HEK293 (cell line): ENCODE data around the gene FIBCD1.

Experiments used
- CTCF ChIA-PET: fragments of 350-600 bp; formaldehyde crosslinking; extraction: SDS; loops from one replicate; lab custom pipeline; 2021; ENCODE audit warnings: antibody characterized with exemption; lab: Yijun Ruan, JAX
- POLR2A ChIA-PET: fragments of 300-600 bp; formaldehyde crosslinking; extraction: SDS; loops from one replicate; lab custom pipeline; 2020; ENCODE audit warnings: antibody characterized with exemption, inconsistent platforms; lab: Yijun Ruan, JAX
- H3K27ac ChIP-seq: fragments of 200-500 bp; sonication (Bioruptor generic); 2 replicates; pipeline ENCODE4 v1.5.1; 2014; ENCODE audit warnings: low read depth, low read length, control low read depth, inconsistent platforms; ENCODE audit errors: extremely low read depth
- H3K36me3 ChIP-seq, 2 experiments: fragments of 200-500 bp in 1 of 2; sonication (Bioruptor generic) in 1 of 2; 1 replicate in 1 of 2; 2 replicates in 1 of 2; pipeline ENCODE4 v1.5.1; 2014 to 2017; ENCODE audit warnings: inconsistent platforms in 2 of 2, low read length in 2 of 2; ENCODE audit not compliant: control insufficient read depth in 2 of 2, insufficient read depth in 1 of 2
- H3K4me1 ChIP-seq: fragments of 200-500 bp; sonication (Bioruptor generic); 2 replicates; pipeline ENCODE4 v1.5.1; 2014; ENCODE audit warnings: mild to moderate bottlenecking, low read length, inconsistent platforms; ENCODE audit not compliant: control insufficient read depth, insufficient read depth
- H3K4me3 ChIP-seq: 2 replicates; pipeline ENCODE4 v1.5.1; 2011; ENCODE audit warnings: low read depth, mild to moderate bottlenecking, control low read depth, low read length, moderate library complexity
- H3K9me3 ChIP-seq: fragments of 200-500 bp; sonication (Bioruptor generic); 2 replicates; pipeline ENCODE4 v1.5.1; 2014; ENCODE audit warnings: low read depth, low read length, inconsistent platforms; ENCODE audit not compliant: control insufficient read depth, insufficient read depth
- EGR2 ChIP-seq: fragments of 450-650 bp; formaldehyde crosslinking; IDR thresholded peaks from 2 replicates; pipeline ENCODE4 v1.5.1; 2016; ENCODE audit warnings: low read depth, missing biosample characterization, missing genetic modification characterization
- GLIS1 ChIP-seq: fragments of 450-650 bp; formaldehyde crosslinking; IDR thresholded peaks from 2 replicates; pipeline ENCODE4 v1.5.1; 2016; ENCODE audit warnings: missing biosample characterization, missing genetic modification characterization
- HOXA7 ChIP-seq: sonication (generic); formaldehyde crosslinking; IDR thresholded peaks from 2 replicates; pipeline ENCODE4 v1.8.1; 2022; ENCODE audit warnings: missing genetic modification reagents, borderline replicate concordance
- KLF16 ChIP-seq: fragments of 450-650 bp; formaldehyde crosslinking; IDR thresholded peaks from 2 replicates; pipeline ENCODE4 v1.5.1; 2017; ENCODE audit warnings: missing biosample characterization, missing genetic modification characterization
- REST ChIP-seq: fragments of 450-650 bp; formaldehyde crosslinking; IDR thresholded peaks from 2 replicates; pipeline ENCODE4 v1.5.1; 2016; ENCODE audit warnings: missing biosample characterization, missing genetic modification characterization
- SP7 ChIP-seq: fragments of 450-650 bp; formaldehyde crosslinking; IDR thresholded peaks from 2 replicates; pipeline ENCODE4 v1.5.1; 2016; ENCODE audit warnings: missing biosample characterization, missing genetic modification characterization
- TCF7L2 ChIP-seq: IDR thresholded peaks from 2 replicates; pipeline ENCODE4 v1.6.1; 2011; ENCODE audit warnings: low read depth, mild to moderate bottlenecking, inconsistent platforms, low read length, moderate library complexity, borderline replicate concordance
- TRIM28 ChIP-seq: IDR thresholded peaks from 2 replicates; pipeline ENCODE4 v1.6.1; 2011; ENCODE audit warnings: low read length, control low read depth, borderline replicate concordance
- ZBTB6 ChIP-seq: fragments of 450-650 bp; formaldehyde crosslinking; IDR thresholded peaks from 2 replicates; pipeline ENCODE4 v1.5.1; 2017; ENCODE audit warnings: missing biosample characterization, missing genetic modification characterization
- ZIC2 ChIP-seq: fragments of 450-650 bp; formaldehyde crosslinking; IDR thresholded peaks from 2 replicates; pipeline ENCODE4 v1.5.1; 2016; ENCODE audit warnings: missing biosample characterization, missing genetic modification characterization
- ZNF202 ChIP-seq: fragments of 450-650 bp; formaldehyde crosslinking; IDR thresholded peaks from 2 replicates; pipeline ENCODE4 v1.5.1; 2016; ENCODE audit warnings: missing biosample characterization, missing genetic modification characterization, borderline replicate concordance
- ZNF248 ChIP-seq: fragments of 450-650 bp; formaldehyde crosslinking; IDR thresholded peaks from 2 replicates; pipeline ENCODE4 v1.5.1; 2017; ENCODE audit warnings: missing biosample characterization, missing genetic modification characterization
- ZNF341 ChIP-seq: fragments of 450-650 bp; formaldehyde crosslinking; IDR thresholded peaks from 2 replicates; pipeline ENCODE4; 2016; ENCODE audit warnings: low read depth, missing biosample characterization, missing genetic modification characterization
- ZNF426 ChIP-seq: fragments of 450-650 bp; formaldehyde crosslinking; IDR thresholded peaks from 2 replicates; pipeline ENCODE4 v1.5.1; 2017; ENCODE audit warnings: missing biosample characterization, missing genetic modification characterization, mild to moderate bottlenecking, inconsistent platforms, moderate library complexity
- ZNF488 ChIP-seq: fragments of 450-650 bp; formaldehyde crosslinking; IDR thresholded peaks from 2 replicates; pipeline ENCODE4 v1.5.1; 2016; ENCODE audit warnings: missing biosample characterization, missing genetic modification characterization
- ZNF510 ChIP-seq: fragments of 450-650 bp; formaldehyde crosslinking; IDR thresholded peaks from 2 replicates; pipeline ENCODE4 v1.5.1; 2018; ENCODE audit warnings: mild to moderate bottlenecking, missing genetic modification characterization, missing biosample characterization; ENCODE audit not compliant: insufficient replicate concordance
- ZNF664 ChIP-seq: fragments of 450-650 bp; formaldehyde crosslinking; IDR thresholded peaks from 2 replicates; pipeline ENCODE4 v1.5.1; 2016; ENCODE audit warnings: missing biosample characterization, missing genetic modification characterization
- ZNF747 ChIP-seq: fragments of 450-650 bp; formaldehyde crosslinking; IDR thresholded peaks from 2 replicates; pipeline ENCODE4 v1.5.1; 2016; ENCODE audit warnings: missing biosample characterization, missing genetic modification characterization
- ZNF830 ChIP-seq: fragments of 450-650 bp; IDR thresholded peaks from 2 replicates; pipeline ENCODE4 v1.5.0; 2018; ENCODE audit warnings: missing biosample characterization, missing genetic modification characterization, low read depth, mild to moderate bottlenecking, moderate library complexity

Gene FIBCD1

GRCh38 chr9:130945173-130945572 lies 6.1 kb upstream of the FIBCD1 start:
- ChIA-PET POLR2A (no interaction called here), CTCF (interaction anchor here (0.6 to 6.8 kb wide), 4 partner anchors 53 to 96 kb away, joined by 3 to 49 read pairs (median 5); no protein-coding TSS in a partner anchor)
- TF ChIP-seq TCF7L2 (no peak), ZNF202 (no peak), ZNF248 (tag by site-specific recombination) (no peak), ZNF488 (tag by site-specific recombination) (no peak), ZIC2 (tag by site-specific recombination) (no peak), HOXA7 (CRISPR knock-in tag) (no peak), ZBTB6 (tag by site-specific recombination) (no peak), TRIM28 (no peak), ZNF426 (tag by site-specific recombination) (no peak), ZNF664 (no peak), ZNF747 (no peak), SP7 (tag by site-specific recombination) (no peak), KLF16 (tag by site-specific recombination) (no peak), ZNF510 (no peak), EGR2 (tag by site-specific recombination) (no peak)
- no peak overlapping the region for H3K27ac ChIP-seq
- H3K4me3 ChIP-seq: no peak overlapping the region
- no peaks in the 10 kb centered on the region for H3K4me1 ChIP-seq
- no peaks in the 10 kb centered on the region for H3K36me3 ChIP-seq
- no peaks in the 10 kb centered on the region for H3K9me3 ChIP-seq

- CTCF ChIA-PET: interaction anchor here (0.7 to 6.8 kb wide), 3 partner anchors 53 to 78 kb away, joined by 3 to 49 read pairs (median 6); no protein-coding TSS in a partner anchor
- Histone ChIP-seq H3K36me3 (no peaks in the 10 kb centered on the region), H3K4me3 (no peak overlapping the region), H3K9me3 (no peaks in the 10 kb centered on the region), H3K27ac (no peak overlapping the region), H3K4me1 (no peaks in the 10 kb centered on the region)
- TF ChIP-seq ZNF341 (tag by site-specific recombination): peak; percentile 60
- peak; percentile 51; the same call in 1 of the 2 replicates for TF ChIP-seq GLIS1 (tag by site-specific recombination)
- TF ChIP-seq ZIC2 (tag by site-specific recombination): peak; percentile 41; the same call in 1 of the 2 replicates
- peak; percentile 95 for TF ChIP-seq REST (tag by site-specific recombination)
- TF ChIP-seq ZNF830: no peak
- POLR2A ChIA-PET: no interaction called here
Measured at GRCh38 chr9:130944510-130945058, 5.5 kb upstream of the FIBCD1 start.
